Midbrain (tissue), 1 donor: ENCODE measurements around the gene HNMT.

Experiments
- DNase-seq: peaks from one replicate; lab custom pipeline; 2025; lab: John Stamatoyannopoulos, UW

The HNMT gene

GRCh38 chr2:138012082-138012481 is 47.8 kb downstream of the HNMT start:
- no peak for DNase-seq

GRCh38 chr2:138012968-138013367 is 48.7 kb downstream of the HNMT start:
- DNase-seq, result no peak

- no peak for DNase-seq
Observed at GRCh38 chr2:138013639-138014038, 49.4 kb downstream of the HNMT start.

- DNase-seq, result no peak
Observed at GRCh38 chr2:138015494-138015893, 51.2 kb downstream of the HNMT start.

- no peak for DNase-seq
Observed at GRCh38 chr2:138016351-138017087, 52.2 kb downstream of the HNMT start.

GRCh38 chr2:138017824-138018223 is 53.6 kb downstream of the HNMT start:
- no peak for DNase-seq

GRCh38 chr2:138018866-138019688 is 54.8 kb downstream of the HNMT start:
- DNase-seq, result no peak

- no peak for DNase-seq
Observed at GRCh38 chr2:138020432-138020831, 56.2 kb downstream of the HNMT start.

- DNase-seq, result no peak
Observed at GRCh38 chr2:138021154-138021553, 56.9 kb downstream of the HNMT start.

GRCh38 chr2:138023298-138023697 is 59.0 kb downstream of the HNMT start:
- no peak for DNase-seq

GRCh38 chr2:138023976-138024375 is 59.7 kb downstream of the HNMT start:
- no peak for DNase-seq

- DNase-seq, result no peak
Observed at GRCh38 chr2:138026111-138027020, 62.1 kb downstream of the HNMT start.

- peak; percentile 36 for DNase-seq
Observed at GRCh38 chr2:138028538-138028937, 64.3 kb downstream of the HNMT start.

GRCh38 chr2:138029276-138029675 is 65.0 kb downstream of the HNMT start:
- DNase-seq, result no peak

- no peak for DNase-seq
Observed at GRCh38 chr2:138030459-138030858, 66.2 kb downstream of the HNMT start.

- DNase-seq, result no peak
Observed at GRCh38 chr2:138032334-138032733, 68.1 kb downstream of the HNMT start.

- DNase-seq, result no peak
Observed at GRCh38 chr2:138034536-138034935, 70.3 kb downstream of the HNMT start.

GRCh38 chr2:138035608-138036217 is 71.4 kb downstream of the HNMT start:
- DNase-seq, result no peak

GRCh38 chr2:138036522-138036921 is 72.2 kb downstream of the HNMT start:
- no peak for DNase-seq

- DNase-seq, result no peak
Observed at GRCh38 chr2:138037090-138037489, 72.8 kb downstream of the HNMT start.

- DNase-seq, result no peak
Observed at GRCh38 chr2:138040616-138041015, 76.3 kb downstream of the HNMT start.

- DNase-seq, result no peak
Observed at GRCh38 chr2:138042311-138042710, 78.0 kb downstream of the HNMT start.
